Measurements from ENCODE around the gene VWA8.

DNA sequence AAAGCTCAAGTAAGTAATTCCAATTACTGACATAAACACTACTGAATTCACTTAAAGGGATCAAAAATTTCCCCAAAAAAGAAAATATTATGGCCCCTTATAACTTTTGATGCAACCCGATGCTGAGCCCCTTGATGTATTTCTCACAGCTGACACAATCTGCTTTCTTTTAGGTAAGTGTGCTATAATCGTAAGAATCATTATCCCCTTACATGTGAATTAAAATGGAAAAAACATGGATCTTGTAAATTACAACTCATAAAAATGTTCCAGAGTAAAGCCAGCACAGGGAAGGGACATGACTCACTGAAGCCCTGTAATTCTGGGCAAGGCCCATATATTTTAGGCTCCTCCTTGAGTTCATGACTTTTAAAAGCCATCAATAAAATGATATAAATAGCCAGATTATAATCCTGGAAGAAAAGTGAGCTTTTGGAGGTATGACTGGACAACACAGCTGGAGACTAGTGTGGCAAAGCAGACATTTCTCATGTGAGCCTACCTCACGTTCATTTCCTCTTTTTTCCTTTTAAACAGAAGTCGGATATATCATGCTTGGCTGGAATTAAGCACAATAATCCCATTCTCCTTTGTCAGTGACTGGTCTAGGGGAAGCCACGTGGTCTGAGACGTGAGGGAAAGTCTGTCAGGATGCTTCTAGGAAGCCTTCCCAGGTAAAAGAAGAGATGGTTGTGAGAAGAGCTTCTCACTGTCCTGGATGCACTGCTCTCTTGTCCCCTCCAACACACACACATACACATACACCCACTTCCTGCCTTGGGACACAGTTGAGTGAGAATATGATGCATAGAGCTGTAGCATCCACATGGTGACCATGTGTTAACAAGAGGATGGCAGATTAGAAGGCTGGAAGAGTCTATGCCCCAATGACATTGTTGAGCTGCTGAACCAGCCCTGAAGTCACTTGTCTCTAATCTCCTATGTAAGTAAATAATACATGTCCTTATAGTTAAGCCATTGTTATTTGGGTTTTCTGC, 338.2 kb downstream of the VWA8 start:
- TF ChIP-seq MYC (IDR thresholded peaks at IDR 0.05; ENCODE audit: low read depth, low read length), result no peak
- no peak for TF ChIP-seq CTCF (IDR thresholded peaks at IDR 0.05; ENCODE audit: low read depth, low read length)
- no peak for TF ChIP-seq POLR2A (IDR thresholded peaks at IDR 0.05; ENCODE audit: extremely low read depth, insufficient read length)
- peak; percentile 60 for TF ChIP-seq MAX (IDR thresholded peaks at IDR 0.05; ENCODE audit: low read depth, low read length)

Data from NB4 (cell line).